ENCODE measurements around the gene PDE8A.

DNA sequence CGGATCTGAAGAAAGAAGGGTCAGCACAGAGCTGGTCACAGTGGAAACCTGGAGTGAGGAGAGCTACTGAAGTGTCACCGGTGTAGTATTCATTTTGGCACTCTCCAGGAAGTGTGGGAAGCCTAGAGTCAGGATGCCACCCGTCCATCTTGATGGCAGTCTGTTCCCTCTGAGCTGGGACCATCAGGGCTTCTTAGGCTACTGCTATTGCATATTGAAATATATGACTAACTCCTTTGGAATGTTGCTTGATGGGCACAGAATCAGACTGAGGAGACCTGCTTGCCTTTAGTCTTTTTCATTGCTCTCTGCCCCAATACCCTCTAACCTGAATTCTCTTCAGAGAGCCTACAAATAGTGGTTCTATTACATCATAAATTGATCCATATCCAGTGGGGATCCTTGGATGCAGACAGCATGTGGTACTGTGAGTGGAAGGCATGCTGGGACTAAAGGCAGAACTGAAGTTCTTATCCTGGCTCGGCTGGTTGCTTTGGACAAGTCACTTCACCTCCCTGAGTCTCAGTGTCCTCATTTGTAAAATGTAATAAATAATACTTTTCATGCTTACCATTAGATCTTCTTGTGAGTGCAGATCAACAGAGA lies 143.5 kb downstream of the PDE8A start:
- TF ChIP-seq, protein P1, sequence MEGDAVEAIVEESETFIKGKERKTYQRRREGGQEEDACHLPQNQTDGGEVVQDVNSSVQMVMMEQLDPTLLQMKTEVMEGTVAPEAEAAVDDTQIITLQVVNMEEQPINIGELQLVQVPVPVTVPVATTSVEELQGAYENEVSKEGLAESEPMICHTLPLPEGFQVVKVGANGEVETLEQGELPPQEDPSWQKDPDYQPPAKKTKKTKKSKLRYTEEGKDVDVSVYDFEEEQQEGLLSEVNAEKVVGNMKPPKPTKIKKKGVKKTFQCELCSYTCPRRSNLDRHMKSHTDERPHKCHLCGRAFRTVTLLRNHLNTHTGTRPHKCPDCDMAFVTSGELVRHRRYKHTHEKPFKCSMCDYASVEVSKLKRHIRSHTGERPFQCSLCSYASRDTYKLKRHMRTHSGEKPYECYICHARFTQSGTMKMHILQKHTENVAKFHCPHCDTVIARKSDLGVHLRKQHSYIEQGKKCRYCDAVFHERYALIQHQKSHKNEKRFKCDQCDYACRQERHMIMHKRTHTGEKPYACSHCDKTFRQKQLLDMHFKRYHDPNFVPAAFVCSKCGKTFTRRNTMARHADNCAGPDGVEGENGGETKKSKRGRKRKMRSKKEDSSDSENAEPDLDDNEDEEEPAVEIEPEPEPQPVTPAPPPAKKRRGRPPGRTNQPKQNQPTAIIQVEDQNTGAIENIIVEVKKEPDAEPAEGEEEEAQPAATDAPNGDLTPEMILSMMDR (IDR thresholded peaks at IDR 0.05; ENCODE audit: low read length), result no peak
- TF ChIP-seq EZH2 (optimal IDR thresholded peaks at IDR 0.05; ENCODE audit: low read depth, low read length), result no peak
- TF ChIP-seq EZH2phosphoT487 (IDR thresholded peaks at IDR 0.05; ENCODE audit: low read length), result no peak
